ENCODE data around the gene CCHCR1.

DNA sequence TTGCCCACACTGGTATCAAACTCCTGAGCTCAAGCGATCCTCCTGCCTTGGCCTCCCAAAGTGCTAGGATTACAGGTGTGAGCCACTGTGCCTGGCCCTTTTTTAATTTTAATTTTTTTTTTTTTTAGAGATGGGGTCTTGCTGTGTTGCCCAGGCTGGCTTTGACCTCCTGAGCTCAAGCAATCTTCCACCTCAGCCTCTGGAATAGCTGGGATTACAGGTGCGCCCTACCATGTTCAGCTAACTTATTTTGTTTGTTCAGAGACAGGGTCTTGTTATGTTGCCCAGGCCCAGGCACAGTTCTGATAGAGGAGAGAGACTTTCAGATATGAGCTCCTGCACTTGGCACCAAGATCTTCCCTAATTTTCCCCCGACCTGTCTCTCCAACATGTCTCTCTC is 26.9 kb downstream of the CCHCR1 start:
- TF ChIP-seq ZNF274 (IDR thresholded peaks at IDR 0.05; ENCODE audit: low read depth, low read length) (no peak), YY1 (IDR thresholded peaks at IDR 0.05; ENCODE audit: insufficient read depth, insufficient read length) (no peak), SUZ12 (IDR thresholded peaks at IDR 0.05; ENCODE audit: extremely low read depth, insufficient read depth, insufficient read length) (no peak)
